NB4 (cell line): ENCODE data around the gene ZCCHC14.

Experiments used
- CTCF ChIP-seq: IDR thresholded peaks from one replicate; pipeline ENCODE4 v1.5.1; 2012; ENCODE audit warnings: low read depth, low read length
- MYC ChIP-seq: IDR thresholded peaks from 2 replicates; pipeline ENCODE4 v1.6.1; 2011; ENCODE audit warnings: low read depth, low read length
- POLR2A ChIP-seq: IDR thresholded peaks from 2 replicates; pipeline ENCODE4 v1.6.1; 2011; ENCODE audit warnings: mild to moderate bottlenecking; ENCODE audit not compliant: insufficient read length; ENCODE audit errors: extremely low read depth

GRCh38 chr16:87515475-87516330 is 22.9 kb upstream of the ZCCHC14 start:
- no peak for TF ChIP-seq CTCF
- TF ChIP-seq MYC, result no peak
- TF ChIP-seq POLR2A, result no peak
